Measurements from ENCODE around the gene GTF3C5. TPM values are rescaled to one million over a fixed set of nuclear protein-coding genes. Genes with fewer than 3 reads are reported as not detected.

GTF3C5 gene
- total and polyA plus RNA-seq, 2 donors from 2014 or later = 38.0 to 47.7 TPM

DNA sequence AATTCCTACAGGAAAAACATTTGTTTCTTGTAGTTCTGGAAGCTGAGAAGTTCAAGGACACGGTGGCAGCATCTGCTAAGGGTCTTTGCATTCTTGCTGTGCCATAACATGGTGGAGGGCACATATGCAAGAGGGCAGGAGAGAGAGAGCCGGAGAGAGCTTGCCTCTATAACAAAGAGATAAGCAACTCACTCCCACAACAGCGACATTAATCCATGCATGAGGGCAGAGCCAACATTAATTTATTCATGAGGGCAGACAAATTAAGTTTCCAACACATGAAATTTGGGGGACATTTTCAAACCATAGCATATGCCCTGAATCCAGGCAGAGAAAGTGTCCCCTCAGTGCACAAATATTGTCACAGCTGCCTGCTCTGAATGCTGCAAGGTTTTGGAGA is 4.4 kb upstream of the GTF3C5 start:
- no peaks in the 10 kb centered on the region for H3K27me3 ChIP-seq (ENCODE audit: control insufficient read depth, insufficient read depth, low read length)
- DNase-seq (peak in 1 of 5 donors; percentile 20), FAIRE-seq (no peak)

DNA sequence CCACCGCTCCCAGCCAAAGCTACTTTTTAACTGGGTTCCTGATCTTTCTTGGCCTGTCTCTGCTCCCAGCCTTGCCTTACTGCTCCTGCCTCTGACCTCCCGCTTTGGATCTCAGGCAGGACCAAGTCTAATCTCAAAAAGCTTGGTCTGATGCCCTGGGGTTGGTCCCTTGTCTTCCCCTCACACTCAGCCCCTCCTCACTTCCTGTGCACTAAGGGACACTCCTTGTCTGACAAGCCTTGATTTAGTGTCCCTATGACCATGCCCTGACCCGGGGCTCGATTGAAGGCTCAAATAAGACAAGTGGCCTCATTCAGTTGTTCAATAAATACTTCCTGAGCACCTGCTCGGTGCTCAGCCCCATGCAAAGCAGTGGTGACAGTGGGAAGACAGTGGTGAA is 3.7 kb upstream of the GTF3C5 start:
- intact Hi-C loops (cut with DNase I) = no loop called here
- Histone ChIP-seq H3K9ac (ENCODE audit: low read length in 3 of 3) (no peak overlapping the region), H3K9me3 (ENCODE audit: control insufficient read depth in 2 of 3, insufficient read depth in 1 of 3, low read length in 3 of 3) (no peaks in the 10 kb centered on the region), H3K4me1 (ENCODE audit: control insufficient read depth in 2 of 3, insufficient read depth in 2 of 3, low read depth in 1 of 3, low read length in 3 of 3) (peaks cover 0 to 12% (median 9%) of the 10 kb centered on the region in 3 donors), H3K27me3 (ENCODE audit: control insufficient read depth, insufficient read depth, low read length) (no peaks in the 10 kb centered on the region), H3K36me3 (ENCODE audit: control insufficient read depth in 2 of 3, insufficient read depth in 3 of 3, low read length in 3 of 3) (no peaks in the 10 kb centered on the region), H3K4me3 (ENCODE audit: low read length in 3 of 3) (no peak overlapping the region), H3K27ac (ENCODE audit: low read depth in 2 of 2, low read length in 2 of 2) (no peak overlapping the region)
- DNase-seq (peak in 1 of 5 donors; percentile 13), FAIRE-seq (no peak)
- TF ChIP-seq, protein P1, sequence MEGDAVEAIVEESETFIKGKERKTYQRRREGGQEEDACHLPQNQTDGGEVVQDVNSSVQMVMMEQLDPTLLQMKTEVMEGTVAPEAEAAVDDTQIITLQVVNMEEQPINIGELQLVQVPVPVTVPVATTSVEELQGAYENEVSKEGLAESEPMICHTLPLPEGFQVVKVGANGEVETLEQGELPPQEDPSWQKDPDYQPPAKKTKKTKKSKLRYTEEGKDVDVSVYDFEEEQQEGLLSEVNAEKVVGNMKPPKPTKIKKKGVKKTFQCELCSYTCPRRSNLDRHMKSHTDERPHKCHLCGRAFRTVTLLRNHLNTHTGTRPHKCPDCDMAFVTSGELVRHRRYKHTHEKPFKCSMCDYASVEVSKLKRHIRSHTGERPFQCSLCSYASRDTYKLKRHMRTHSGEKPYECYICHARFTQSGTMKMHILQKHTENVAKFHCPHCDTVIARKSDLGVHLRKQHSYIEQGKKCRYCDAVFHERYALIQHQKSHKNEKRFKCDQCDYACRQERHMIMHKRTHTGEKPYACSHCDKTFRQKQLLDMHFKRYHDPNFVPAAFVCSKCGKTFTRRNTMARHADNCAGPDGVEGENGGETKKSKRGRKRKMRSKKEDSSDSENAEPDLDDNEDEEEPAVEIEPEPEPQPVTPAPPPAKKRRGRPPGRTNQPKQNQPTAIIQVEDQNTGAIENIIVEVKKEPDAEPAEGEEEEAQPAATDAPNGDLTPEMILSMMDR (IDR thresholded peaks at IDR 0.05; ENCODE audit: borderline replicate concordance, extremely low read depth, insufficient read depth) = no peak

More for the DNA sequence above, 4.4 kb upstream of the GTF3C5 start:
- H3K4me1 ChIP-seq (ENCODE audit: control insufficient read depth in 2 of 3, insufficient read depth in 2 of 3, low read depth in 1 of 3, low read length in 3 of 3) = peaks cover 0 to 5% (median 2%) of the 10 kb centered on the region in 3 donors
- no peak overlapping the region for H3K9ac ChIP-seq (ENCODE audit: low read length in 3 of 3)
- TF ChIP-seq, protein P1 (IDR thresholded peaks at IDR 0.05; ENCODE audit: borderline replicate concordance, extremely low read depth, insufficient read depth) = no peak
- no peak overlapping the region for H3K27ac ChIP-seq (ENCODE audit: low read depth in 2 of 2, low read length in 2 of 2)
- no peaks in the 10 kb centered on the region for H3K9me3 ChIP-seq (ENCODE audit: control insufficient read depth in 2 of 3, insufficient read depth in 1 of 3, low read length in 3 of 3)
- no peaks in the 10 kb centered on the region for H3K36me3 ChIP-seq (ENCODE audit: control insufficient read depth in 2 of 3, insufficient read depth in 3 of 3, low read length in 3 of 3)
- H3K4me3 ChIP-seq (ENCODE audit: low read length in 3 of 3) = no peak overlapping the region
- intact Hi-C loops (cut with DNase I) = no loop called here

DNA sequence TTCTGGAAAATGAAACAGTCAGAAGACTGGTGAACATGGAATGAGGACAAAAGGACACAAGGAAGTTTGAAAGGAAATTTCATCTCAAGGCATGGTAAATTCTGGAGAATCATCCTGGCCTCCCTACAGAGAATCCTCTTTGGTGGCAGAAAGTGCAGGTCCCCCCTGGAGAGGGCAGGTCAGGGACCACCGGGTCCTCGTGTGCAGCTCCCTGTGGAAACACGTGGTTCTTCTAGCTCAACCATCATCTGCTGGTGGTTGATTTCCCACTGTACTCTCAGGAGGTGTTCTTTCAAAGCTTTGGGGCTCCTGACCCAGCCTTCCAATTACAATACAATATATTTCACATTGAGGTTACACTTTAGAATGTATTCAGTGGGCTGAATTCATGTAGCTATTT is 2.6 kb upstream of the GTF3C5 start:
- intact Hi-C loops (cut with DNase I) = no loop called here
- TF ChIP-seq, protein P1 (IDR thresholded peaks at IDR 0.05; ENCODE audit: borderline replicate concordance, extremely low read depth, insufficient read depth) = no peak

DNA sequence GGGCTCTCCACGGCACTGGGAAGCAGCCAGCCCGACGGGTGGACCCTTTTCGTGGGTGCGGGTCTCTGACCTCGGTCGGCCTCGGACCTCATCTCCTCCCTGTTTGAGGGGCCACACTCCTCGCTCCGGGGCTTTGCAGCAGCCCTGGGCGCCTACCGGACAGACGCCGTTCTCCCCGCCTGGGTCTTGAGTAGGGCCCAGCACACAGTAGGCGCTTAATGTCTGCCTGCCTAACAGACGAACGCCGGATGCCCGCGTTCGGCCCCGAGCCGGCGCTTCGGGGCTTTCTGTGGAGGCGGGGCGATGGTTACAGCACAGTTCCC is 842 bp upstream of the GTF3C5 start:
- no peaks in the 10 kb centered on the region for H3K9me3 ChIP-seq (ENCODE audit: control insufficient read depth in 2 of 3, insufficient read depth in 1 of 3, low read length in 3 of 3)
- H3K36me3 ChIP-seq (ENCODE audit: control insufficient read depth in 2 of 3, insufficient read depth in 3 of 3, low read length in 3 of 3) = no peaks in the 10 kb centered on the region
- peak overlapping the region in 1 of 2 donors; percentile 51 for H3K27ac ChIP-seq (ENCODE audit: low read depth in 2 of 2, low read length in 2 of 2)
- FAIRE-seq (no peak), DNase-seq (no peak)
- H3K9ac ChIP-seq (ENCODE audit: low read length in 3 of 3) = peak overlapping the region; percentile 17 to 98 (median 76)
- H3K27me3 ChIP-seq (ENCODE audit: control insufficient read depth, insufficient read depth, low read length) = no peaks in the 10 kb centered on the region
- H3K4me3 ChIP-seq (ENCODE audit: low read length in 3 of 3) = peak overlapping the region; percentile 66 to 99 (median 72)
- intact Hi-C loops (cut with DNase I) = no loop called here
- H3K4me1 ChIP-seq (ENCODE audit: control insufficient read depth in 2 of 3, insufficient read depth in 2 of 3, low read depth in 1 of 3, low read length in 3 of 3) = peaks cover 0 to 17% (median 9%) of the 10 kb centered on the region in 3 donors
- TF ChIP-seq, protein P1 (IDR thresholded peaks at IDR 0.05; ENCODE audit: borderline replicate concordance, extremely low read depth, insufficient read depth) = no peak

More for the DNA sequence above, 2.6 kb upstream of the GTF3C5 start:
- Histone ChIP-seq H3K27me3 (ENCODE audit: control insufficient read depth, insufficient read depth, low read length) (no peaks in the 10 kb centered on the region), H3K4me3 (ENCODE audit: low read length in 3 of 3) (no peak overlapping the region), H3K4me1 (ENCODE audit: control insufficient read depth in 2 of 3, insufficient read depth in 2 of 3, low read depth in 1 of 3, low read length in 3 of 3) (peaks cover 0 to 17% (median 9%) of the 10 kb centered on the region in 3 donors), H3K9ac (ENCODE audit: low read length in 3 of 3) (no peak overlapping the region), H3K9me3 (ENCODE audit: control insufficient read depth in 2 of 3, insufficient read depth in 1 of 3, low read length in 3 of 3) (no peaks in the 10 kb centered on the region), H3K36me3 (ENCODE audit: control insufficient read depth in 2 of 3, insufficient read depth in 3 of 3, low read length in 3 of 3) (no peaks in the 10 kb centered on the region), H3K27ac (ENCODE audit: low read depth in 2 of 2, low read length in 2 of 2) (no peak overlapping the region)
- DNase-seq = peak in 1 of 5 donors; percentile 20
- no peak for FAIRE-seq
